HG02970 (cell line): Measurements from ENCODE around the gene AVPR1B.

ENCODE experiments used
- ATAC-seq: cut with Tn5 transposase; IDR thresholded peaks from one replicate; pipeline ENCODE4 v1.9.1; 2021; ENCODE audit warnings: mild to moderate bottlenecking, moderate library complexity, moderate number of reproducible peaks; ENCODE audit not compliant: unreplicated experiment, low FRiP score

Gene AVPR1B

GRCh38 chr1:206112600-206113301, 4.4 kb downstream of the AVPR1B start:
- ATAC-seq, result no peak

- ATAC-seq, result no peak
These were observed 5.8 kb downstream of the AVPR1B start for GRCh38 chr1:206111271-206111927.

- no peak for ATAC-seq
These were observed 6.4 kb downstream of the AVPR1B start for GRCh38 chr1:206110820-206111219.

DNA sequence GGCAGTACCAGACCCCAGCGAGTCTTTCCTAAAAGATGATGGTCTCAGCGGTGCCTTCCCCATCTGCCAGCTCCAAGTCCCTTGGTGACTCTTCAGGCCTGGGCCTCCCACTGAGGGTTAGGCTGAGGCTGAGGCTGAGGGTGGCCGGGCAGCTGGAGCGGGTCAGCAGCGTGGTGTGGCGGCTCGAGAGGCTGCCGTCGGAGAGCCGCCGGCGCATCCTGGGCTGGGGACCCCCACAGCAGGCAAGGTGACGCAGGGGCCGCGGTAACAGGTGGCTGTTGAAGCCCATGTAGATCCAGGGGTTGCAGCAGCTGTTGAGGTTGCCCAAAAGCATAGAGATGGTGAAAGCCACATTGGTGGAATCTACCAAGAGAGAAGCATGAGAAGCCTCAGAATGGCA, 7.0 kb downstream of the AVPR1B start:
- ATAC-seq, result no peak

DNA sequence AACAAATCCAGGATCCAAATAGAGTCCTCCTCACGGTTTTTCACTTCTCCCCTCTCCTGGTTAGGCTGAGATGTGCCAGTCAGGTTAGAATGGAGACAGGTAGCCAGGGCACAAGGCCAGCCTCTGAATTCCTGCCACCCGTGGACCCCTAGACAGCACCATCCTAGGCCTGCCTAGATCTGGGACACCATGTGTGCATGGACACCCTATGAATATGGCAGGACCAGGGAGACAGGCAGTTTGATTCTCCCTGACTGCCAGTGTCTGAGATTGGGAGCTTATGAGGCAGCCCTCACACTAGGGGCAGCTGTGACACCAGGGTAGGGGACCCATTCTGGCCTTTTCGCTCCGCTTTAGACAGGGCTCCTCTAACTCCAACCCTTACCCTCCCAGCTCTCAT, 7.5 kb downstream of the AVPR1B start:
- ATAC-seq, result no peak

DNA sequence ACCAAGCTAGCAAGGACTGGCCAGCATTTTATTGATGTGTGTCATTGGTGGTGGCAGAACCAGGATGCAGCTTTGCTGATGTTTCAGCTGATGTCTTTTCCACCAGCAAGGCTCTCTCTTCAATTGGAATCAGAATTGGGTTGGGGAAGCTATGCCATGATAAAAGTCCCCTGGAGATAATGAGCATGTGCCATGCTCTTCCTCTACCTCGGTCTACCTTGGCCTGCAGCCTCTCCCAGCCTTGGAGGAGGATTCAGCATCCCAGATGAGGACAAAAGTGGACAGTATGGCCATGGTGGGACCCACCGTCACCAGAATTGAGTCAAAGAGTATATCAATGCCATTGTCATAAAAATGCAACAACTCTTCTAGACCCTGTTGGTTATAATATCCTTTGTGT, 8.6 kb downstream of the AVPR1B start:
- ATAC-seq, result no peak

DNA sequence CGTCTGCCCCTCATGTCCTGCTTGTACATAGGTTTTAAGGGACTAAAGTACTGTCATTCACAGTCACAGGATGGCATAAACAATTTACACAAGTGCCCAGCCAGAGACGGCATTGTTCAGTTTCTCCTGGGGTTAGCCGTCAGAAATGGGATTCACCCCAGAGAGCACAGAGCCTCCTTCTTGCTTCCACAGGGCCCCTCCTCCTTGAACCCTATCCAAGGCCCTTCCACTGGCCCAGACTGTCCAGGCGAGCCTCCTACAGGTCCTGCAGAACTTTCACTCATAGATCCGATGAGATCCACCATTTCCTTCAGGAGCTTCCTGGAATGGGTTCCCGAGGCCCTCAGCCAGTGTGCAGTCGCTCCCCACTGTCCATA, 10.0 kb downstream of the AVPR1B start:
- ATAC-seq, result no peak

DNA sequence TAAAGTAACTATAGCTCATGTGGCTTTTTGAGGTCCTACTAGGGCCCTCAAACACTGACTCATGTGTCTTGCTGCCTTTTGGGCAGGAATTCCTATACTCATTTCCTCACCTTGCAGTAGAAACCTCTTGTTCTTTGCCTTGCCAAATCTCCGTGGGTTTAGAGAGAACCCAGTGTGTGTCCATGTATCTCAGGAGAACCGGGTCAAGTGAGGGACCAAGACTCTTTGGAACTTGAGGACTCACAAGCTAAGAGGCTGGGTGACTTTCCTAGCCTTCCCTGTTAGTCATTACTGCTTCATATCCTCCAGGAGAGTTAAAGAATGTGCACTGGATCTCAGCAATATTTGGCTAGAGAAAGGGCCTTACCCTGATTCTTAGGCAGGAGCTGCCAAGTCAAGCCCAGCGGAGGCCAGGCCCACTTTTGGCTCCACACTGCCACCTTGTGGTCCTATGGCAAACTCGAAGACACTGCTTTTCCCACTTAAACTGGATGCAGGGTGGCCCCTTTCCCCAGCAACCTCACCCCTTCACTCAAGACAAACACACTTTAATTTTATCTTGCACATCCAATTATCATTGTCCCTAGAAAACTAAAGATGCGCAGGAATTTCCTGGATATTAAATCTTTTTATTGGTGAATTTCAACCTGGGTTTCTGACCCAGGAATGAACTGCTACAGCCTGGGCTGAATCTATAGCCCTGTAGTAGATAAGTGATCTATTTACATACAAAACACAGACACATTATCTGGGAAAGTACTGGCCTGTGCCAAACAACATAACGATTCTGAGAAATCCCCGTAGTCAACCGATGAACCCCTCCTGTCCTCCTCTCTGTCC, 10.6 kb downstream of the AVPR1B start:
- peak; percentile 43 for ATAC-seq

- ATAC-seq, result no peak
These were observed 11.7 kb downstream of the AVPR1B start for GRCh38 chr1:206105464-206105995.

DNA sequence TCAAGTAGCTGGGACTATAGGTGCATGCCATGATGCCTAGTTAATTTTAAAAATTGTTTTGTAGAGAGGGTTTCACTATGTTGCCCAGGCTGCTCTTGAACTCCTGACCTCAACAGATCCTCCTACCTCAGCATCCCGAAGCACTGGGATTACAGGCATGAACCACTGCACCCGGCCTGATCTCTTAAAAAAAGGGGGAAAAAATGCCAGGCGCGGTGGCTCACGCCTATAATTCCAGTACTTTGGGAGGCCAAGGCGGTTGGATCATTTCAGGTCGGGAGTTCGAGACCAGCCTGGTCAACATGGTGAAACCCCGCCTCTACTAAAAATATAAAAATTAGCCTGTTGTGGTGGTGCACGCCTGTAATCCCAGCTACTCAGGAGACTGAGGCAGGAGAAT, 13.2 kb downstream of the AVPR1B start:
- no peak for ATAC-seq

DNA sequence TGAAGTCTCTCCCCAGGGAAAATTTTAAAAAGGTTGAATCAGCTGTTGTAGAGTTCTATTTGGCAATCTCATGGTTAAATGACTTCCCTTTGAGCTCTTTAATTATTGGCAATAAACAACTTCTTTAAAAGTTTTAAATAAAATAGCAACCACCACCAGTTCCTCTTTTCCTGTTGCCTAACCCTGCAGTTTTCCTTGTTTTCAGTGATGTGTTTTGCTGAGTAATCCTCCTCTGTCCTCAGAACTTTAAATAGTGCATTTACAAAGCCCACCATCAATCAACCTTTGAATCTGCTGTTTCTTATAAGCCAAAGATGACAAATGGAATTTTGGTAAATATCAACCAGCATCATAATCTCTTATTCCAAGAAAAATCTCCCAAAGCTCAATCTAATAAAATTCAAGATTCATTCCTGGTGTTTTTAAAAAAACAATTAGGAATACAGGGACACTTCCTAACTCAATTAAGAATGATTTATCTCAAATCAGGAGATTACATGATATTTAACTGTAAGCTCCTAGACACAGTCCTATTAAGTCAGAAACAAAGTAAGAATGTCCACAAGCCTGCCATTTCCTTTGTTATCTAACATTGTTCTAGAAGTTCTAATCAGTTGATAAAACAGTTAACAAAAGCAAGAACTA, 14.8 kb downstream of the AVPR1B start:
- ATAC-seq, result no peak

DNA sequence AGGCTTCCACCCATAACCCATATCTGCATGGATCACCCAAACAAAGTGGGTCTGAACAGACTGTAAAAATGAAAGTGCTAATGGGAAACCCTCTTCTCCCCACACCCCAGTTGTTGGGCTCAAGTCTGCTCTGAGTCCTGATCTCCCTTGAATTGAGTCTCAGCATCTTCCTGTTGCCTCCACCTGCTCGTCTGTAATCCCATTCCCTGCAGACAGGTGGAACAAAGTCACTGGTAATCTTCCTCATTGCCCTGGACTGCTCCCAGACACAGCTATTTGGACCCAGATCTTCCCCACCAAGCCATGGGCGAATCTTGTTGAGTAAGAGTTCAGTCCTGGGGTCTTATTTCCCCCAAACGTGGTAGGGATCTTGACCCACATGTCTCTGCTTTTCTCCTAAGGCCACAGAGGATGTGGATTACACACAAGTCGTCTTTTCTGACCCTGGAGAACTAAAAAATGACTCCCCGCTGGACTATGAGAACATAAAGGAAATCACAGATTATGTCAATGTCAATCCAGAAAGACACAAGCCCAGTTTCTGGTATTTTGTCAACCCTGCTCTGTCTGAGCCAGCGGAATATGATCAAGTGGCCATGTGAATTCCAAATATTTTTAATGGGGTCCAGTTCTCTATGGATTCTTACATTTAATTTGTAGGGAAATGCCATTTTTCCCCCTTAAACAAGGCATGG, 15.7 kb downstream of the AVPR1B start:
- ATAC-seq, result no peak

DNA sequence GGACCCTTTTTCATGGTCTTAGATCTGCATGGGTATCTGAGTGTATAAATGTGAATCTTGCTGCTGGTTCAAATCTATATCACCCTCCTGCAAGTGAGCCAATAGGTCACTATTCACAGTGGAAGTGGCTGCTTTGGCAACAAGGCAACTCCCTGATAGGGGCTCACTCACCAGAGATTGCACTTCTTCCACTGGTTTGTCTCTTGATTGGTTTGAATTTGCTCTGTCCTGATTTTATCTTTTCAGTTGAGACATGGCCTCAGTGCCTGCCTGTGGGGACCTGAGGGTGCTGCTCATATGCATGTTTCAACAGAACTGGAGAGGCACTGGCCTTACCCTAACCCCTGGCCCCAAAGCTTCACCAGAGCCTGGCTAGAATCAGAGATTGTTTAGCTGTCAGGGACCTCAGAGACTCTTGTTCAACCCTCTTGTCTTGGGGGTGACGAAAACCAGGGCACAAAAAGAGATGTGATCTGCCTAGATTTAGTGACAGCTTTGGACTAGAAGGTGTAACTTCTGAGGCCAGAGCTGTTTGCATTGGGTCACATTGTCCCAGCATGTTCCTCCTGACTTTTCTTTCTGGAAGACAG, 16.9 kb downstream of the AVPR1B start:
- ATAC-seq, result no peak

- no peak for ATAC-seq
These were observed 18.8 kb downstream of the AVPR1B start for GRCh38 chr1:206098242-206098919.

- ATAC-seq, result no peak
These were observed 19.8 kb downstream of the AVPR1B start for GRCh38 chr1:206097381-206097780.

DNA sequence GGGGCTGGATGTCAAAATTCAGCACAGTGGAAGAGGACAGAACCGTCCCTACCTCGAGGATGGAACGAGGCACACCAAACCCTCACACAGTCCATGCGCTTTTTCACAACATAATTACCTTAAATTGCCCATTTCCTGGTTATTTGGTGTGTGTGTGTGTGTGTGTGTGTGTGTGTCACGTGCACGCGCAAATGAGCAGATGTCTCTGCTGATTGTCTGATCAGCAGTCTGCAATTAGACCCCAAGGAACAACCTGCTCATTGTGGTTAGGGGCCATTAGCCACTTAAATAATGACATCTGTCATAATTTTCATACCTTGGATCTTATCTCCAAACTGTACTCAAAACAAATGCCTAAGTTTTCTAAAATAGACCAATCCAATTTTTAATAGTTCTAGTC, 23.2 kb downstream of the AVPR1B start:
- ATAC-seq, result no peak

DNA sequence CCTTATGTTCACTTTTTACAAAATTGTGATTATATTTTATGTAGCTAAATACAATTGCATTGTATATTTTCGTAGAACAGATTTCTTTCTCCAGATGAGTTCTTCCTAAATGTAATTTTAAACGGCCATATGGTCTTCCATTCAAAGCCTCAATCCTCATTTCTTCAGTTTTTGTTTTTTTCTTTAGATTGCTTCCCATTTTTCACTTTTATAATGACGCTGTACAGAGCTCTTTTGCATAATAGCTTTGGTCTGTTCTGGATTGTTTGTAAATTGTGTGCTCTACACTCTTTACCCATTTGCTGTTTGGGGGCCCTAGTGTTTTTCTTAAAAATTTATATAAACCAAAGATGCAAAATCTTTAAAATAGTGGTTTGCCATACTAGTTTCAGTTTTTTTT, 27.8 kb downstream of the AVPR1B start:
- ATAC-seq, result no peak

DNA sequence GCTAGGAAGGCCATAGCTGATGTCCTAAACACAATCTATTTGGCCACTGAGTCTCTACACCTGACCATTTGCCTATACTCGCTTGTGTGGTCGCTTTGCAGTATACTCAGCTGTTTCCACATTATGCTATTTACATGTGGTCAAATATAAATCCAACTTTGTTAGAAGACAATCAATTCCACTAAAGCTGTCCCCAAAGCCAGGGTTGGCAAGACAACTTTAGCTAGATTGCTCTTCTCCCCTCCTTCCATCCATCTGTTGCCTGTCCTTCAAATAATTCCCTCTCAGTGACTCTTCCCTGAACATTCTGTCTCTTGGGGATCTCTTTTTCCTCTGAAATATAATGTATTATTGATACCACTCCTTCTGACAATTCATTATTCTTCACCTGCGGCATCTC, 30.1 kb downstream of the AVPR1B start:
- no peak for ATAC-seq

DNA sequence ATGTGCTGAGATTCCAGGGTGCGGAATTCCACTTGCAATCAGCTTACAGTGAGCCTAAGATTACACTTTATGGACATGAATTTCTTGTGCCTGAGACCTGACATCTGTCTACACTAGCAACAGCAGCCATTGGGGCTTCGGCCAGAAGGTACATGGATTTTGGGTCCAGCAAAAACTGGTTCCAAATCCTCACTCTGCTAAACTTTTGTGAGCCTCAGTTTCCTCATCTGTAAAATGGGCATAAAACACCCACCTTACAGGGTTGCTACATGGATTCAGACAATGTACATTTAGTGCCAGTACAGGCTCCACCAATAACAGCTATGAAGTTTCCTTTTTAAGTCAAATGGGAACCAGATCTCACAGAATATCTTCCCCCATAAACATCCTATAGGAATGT, 33.4 kb downstream of the AVPR1B start:
- no peak for ATAC-seq
